HG03196 (cell line): ENCODE results near the gene PLEKHM2.

Experiments
- ATAC-seq: cut with Tn5 transposase; IDR thresholded peaks from one replicate; pipeline ENCODE4 v1.9.1; 2021; ENCODE audit not compliant: unreplicated experiment

Gene PLEKHM2

DNA sequence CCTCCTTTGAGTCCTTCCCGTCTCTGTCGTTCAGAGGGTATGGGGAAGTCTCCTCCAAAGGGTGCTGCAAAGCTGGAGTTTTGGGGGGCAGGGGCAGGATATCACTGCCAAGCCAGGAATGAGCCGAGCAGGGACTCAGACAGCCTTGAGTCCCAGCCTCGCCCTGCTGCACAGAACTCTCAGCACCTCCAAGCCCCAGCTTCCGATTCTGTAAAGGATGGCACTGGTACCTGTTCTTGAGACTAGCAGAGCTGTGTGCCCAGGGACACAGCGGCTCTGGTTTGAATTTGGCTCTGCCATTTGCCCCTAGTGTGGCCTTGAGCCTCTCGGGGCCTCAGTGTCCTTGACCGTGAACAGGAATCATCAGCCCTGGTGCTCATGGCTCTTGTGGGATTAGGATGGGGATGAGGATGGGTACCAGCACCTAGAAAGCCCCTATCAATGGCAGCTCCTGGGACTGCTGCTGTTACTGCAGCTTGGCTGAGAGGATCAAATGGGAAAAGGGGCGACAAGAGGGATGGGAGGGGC, 73.0 kb downstream of the PLEKHM2 start:
- no peak for ATAC-seq

DNA sequence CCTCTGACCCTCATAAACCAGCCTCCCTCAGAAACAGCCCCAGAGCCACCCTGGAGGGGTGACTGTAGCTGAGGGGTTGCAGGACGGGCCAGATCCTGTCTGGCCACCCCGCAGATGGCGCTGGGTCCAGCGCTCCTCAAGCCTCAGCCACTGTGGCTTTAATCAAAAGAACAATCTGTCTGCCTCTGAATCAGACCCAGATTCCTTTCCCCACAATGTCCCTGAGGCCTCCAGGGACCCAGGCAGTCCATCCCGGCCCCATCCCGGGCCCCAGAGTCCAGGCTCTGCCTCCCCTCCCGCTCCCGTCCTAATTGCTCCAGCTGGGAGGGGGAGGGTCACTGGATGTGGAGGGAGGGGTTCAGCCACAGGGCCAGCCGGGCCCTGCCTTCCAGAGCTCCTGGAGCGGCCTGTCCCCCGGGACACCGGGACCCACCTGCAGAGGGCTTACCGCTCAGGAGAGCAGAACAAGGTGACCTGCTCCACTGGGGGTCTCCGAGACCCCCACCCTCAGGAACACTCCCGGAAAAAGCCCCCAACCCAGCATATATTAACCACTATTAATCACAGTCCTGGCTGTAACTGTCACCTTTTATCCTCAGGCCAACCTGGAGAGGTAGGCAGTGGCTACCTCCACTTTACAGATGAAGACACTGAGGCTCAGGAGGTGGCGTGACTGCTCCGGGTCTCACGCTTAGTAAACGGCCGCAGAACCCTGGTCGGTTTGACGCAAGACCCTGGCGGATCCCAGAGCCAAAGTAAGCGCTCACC, 73.6 kb downstream of the PLEKHM2 start:
- ATAC-seq, result no peak

DNA sequence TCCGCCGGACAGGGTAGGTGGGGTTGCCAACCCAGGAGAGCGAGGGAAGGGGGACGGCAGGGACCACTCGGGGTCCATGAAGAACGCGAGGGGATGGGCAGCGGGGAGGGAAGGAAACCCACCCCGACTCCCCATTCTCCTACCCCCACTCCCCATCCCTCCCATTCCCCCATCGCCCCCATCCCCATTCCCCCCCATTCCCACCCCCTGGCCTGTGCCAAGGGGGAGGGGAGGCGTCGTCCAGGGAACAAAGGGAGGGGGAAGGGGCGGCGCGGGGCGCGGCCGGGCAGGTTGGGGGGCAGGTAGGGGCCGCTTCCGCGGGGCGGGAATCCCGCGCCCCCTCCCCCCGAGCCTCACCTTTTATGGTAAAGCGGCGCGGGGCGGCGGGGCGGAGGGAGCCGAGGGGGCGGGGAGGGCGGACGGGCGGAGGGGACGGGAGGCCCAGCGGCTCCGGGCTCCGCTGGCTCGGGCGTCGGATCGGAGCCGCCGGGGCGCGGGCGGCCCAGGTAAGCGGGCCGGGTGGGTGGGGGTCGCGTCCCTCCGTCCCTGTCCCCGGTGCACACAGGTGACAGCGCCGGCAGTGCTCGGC, 74.3 kb downstream of the PLEKHM2 start, which contains the start of gene FBLIM1:
Gene FBLIM1 (plus strand): TSS at position 453 of the 589 bp plus-strand sequence. CDS start 6,189 bp downstream, outside the sequence.
- ATAC-seq, result no peak

DNA sequence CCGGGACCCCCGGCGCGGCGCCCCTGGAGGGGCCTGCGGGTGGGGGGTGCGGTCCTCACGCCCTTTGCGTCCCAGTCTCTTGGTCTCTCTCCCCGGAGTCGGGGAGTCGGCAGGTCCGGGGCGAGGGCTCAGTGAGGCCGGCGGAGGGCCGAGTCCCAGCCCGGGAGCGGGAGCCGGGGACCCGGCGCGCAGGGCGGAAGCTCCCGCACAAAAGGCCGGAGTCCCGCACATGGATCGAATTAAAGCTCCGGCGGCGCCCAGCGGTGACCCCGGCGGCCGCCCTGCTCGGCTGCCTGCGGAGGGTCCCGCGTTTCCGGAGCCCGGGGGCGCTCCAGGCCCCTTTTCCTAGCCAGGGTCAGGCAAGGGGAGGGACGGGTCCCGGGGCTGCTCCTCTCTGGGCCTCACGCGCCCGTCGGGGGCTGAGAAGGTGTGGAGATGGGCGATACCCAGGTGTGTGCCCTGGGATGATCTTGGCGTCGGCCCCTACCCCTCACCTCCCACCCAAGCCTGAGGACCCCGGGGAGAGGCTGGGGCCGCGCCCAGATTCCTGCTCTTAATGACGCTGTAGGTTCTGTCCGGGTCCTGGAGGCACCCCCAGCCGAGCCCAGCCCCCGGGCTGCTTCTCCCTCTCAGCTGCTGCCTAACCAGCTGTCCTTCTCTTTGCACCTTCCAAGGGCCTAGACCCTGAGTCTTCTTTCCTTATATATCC, 75.0 kb downstream of the PLEKHM2 start:
- ATAC-seq, result no peak

DNA sequence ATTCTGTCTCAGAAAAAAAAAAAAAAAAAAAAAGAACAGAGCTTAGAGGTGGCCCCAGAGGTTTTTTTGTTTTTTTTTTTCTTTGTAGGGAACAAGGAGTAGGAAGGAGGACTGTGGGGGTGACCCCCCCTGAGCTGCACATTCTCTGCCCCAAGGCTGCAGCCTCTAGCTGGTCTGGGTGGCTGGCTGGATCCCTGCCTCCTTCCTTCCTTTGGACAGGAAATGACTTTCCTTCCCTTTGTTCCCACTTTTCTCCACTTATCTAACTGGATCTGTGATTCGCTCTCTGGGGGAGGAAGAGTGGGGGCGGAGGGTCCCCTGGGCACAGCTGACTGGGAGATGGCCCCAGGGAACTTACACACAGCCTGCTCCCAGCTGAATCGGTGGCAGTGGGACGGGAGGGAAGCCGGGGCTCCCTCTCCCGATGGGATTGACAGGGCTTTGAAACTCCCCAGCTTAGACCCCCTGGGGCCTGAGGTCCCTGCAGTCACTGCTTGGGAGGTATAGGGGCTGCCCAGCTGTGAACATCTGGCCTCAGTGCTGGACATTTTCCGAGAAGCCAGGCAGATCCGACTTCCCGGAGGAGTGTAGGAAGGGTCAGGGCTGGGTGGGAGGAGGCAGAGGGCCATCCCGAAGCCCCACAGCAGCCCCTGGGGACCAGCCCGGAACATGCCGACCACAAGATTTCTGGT, 76.5 kb downstream of the PLEKHM2 start:
- ATAC-seq, result no peak

DNA sequence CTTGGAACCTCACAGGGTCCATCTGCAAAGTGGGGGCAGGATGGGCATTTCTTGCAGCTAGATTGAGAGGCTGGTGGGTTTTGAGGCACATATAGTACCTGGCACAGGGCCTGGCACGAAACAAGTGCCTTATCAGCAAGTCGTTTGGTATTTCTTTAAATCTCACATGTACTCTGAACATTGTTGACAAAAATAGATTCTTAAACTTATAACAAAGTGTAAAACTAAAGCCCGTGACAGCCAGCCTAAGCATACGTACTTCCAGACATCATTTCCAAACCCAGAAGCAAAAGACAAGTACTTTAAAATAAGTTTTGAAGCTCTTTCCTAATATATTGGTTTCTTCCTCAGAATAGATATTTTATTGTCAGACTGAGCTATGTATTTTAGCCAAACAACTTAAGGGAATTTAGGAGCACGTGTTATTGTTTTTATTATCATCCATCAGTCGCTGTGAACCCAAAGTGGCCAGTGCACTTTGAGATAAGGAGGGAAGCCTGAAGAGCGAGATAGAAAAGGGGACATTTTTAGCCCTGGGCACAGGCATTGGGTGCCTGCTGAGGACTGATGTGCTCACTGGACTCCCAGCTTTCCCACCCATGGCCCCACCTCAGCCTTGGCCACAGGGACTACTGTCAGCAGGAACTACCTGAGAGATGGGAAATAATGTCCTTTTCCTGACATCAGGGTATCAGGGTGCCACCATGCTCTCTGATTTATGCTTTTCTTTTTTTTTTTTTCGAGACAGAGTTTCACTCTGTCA, 77.4 kb downstream of the PLEKHM2 start:
- no peak for ATAC-seq

DNA sequence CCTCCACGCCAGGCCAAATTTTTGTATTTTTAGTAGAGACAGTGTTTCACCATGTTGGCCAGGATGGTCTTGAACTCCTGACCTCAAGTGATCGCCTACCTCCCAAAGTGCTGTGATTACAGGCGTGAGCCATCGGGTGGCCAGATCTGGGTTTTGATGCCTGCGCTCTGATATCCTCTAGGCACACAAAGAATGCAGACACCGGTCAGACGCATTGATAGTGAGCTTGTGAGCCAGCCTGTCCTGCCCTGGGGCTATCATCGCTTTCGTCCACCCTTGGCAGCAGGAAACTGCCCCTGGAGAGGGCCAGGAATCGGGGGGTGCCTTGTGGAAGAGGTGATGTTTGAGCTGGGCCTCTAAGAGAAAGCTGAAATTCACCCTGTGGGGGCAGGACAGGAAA, 78.4 kb downstream of the PLEKHM2 start:
- no peak for ATAC-seq

DNA sequence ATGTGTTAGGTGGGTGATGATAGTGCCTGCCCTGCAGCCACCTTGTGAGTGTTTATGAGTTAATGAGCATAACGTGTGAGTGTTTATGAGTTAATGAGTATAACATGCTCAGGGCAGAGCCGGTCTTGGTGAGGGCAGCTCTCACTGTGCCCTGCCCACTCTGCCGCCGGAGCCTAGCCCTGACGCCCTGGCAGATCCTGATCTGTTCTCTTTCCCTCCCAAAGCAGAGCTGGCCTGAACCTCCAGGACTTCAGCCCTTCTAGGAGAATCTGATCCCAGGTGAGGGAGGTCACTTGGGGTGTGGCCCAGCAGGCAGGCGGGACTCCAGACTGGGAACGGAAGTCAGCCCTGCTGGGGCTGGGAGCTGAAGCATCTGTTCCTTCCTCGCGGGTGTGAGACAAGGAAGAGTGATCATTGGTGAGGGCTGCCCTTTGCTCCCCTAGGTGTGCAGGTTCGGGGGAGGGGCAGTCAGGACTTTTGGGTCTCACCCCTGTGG, 80.2 kb downstream of the PLEKHM2 start:
- no peak for ATAC-seq

DNA sequence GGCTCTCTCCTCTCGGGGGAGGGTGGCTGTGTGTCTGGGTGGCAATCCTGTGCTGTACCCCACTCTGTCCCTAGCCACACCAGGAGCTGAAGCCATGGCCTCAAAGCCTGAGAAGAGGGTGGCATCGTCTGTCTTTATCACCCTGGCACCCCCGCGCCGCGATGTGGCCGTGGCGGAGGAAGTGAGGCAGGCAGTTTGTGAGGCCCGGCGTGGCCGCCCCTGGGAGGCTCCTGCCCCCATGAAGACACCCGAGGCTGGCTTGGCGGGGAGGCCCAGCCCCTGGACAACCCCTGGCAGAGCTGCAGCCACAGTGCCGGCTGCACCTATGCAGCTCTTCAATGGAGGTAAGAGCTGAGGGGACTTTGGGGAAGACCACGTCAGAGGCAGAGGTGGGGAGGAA, 80.8 kb downstream of the PLEKHM2 start:
- ATAC-seq, result no peak

DNA sequence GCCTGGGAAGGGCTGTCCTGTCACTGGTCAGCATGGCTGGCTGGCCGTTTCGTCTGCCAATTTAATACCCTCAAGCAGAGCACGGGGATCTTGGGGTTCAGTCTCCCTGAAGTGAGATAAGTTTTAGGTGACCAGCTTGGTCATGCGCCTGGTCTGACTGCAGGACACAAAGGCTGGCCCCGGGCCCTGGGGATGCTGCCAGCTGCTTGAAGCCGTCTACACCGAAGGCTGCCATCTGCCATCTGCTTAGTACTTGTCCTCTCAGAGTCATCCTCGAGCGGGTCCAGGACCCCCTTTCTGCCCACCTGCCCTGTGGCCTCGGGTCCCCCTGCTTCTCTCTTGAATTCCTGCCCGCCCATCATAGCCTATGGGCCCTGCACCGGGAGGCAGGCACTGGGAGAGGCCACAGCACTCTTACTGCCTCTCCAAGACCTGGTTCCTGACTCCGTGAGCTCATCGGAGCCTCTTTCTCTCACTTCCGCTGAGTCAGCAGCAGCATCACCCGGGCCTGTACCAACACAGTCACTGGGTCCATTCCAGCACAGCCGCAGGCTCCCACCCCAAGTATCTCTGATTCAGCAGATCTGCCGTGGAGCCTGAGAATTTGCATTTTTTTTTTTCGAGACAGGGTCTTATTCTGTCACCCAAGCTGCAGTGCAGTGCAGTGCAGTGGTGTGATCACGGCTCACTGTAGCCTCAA, 81.5 kb downstream of the PLEKHM2 start:
- ATAC-seq, result no peak

DNA sequence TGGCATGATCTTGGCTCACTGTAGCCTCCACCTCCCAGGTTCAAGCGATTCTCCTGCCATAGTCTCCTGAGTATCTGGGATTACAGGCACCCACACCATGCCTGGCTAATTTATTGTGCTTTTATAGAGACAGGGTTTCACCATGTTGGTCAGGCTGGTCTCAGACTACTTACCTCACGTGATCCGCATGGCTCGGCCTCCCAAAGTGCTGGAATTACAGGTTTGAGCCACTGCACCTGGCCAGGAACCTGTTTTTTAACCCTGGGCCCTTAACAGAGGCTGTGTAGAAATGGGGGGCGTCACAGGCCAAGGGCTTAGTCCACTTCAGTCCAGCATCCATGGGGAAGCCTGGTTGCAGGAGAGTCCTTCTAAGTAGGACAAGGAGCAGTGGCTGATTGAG, 83.8 kb downstream of the PLEKHM2 start:
- ATAC-seq, result no peak

DNA sequence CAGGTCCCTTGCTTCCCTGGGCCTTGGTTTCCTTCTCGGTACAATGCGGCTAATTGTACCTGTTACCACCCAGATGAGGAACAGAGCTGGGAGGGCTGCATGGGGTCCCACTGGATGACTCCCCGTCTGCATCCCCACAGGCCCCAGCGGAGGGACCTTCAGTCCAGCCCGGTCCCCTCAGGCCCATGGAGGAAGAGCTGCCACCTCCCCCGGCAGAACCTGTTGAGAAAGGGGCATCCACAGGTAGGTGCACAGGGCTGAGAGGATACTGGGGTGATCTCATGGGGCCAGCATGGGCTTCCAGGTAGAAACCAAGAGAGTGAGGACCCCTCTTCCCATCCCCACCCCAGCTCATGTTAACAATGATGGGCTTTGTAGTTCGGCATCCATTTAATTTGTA, 84.3 kb downstream of the PLEKHM2 start:
- no peak for ATAC-seq

DNA sequence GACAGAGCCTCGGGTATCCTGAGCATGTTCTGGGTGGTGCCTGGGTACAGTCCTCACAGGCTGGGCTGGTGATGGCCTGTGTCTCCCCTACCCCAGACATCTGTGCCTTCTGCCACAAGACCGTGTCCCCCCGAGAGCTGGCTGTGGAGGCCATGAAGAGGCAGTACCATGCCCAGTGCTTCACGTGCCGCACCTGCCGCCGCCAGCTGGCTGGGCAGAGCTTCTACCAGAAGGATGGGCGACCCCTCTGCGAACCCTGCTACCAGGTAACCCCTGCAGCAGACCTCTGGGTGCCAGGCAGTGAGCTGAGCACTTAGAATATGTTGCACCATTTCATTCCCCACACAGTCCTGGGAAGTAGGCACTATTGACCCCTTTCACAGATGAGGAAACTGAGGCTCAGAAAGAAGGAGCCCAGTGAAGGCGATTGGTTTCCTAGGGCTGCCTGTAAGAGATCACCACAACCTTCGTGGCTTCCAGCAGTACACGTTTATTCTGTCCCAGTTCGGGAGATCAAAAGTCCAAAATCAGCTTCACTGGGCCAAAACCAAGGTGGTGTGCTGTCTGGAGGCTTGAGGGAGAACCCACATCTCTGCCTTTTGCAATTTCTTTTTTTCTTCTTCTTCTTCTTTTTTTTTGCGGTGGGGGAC, 86.3 kb downstream of the PLEKHM2 start:
- no peak for ATAC-seq

DNA sequence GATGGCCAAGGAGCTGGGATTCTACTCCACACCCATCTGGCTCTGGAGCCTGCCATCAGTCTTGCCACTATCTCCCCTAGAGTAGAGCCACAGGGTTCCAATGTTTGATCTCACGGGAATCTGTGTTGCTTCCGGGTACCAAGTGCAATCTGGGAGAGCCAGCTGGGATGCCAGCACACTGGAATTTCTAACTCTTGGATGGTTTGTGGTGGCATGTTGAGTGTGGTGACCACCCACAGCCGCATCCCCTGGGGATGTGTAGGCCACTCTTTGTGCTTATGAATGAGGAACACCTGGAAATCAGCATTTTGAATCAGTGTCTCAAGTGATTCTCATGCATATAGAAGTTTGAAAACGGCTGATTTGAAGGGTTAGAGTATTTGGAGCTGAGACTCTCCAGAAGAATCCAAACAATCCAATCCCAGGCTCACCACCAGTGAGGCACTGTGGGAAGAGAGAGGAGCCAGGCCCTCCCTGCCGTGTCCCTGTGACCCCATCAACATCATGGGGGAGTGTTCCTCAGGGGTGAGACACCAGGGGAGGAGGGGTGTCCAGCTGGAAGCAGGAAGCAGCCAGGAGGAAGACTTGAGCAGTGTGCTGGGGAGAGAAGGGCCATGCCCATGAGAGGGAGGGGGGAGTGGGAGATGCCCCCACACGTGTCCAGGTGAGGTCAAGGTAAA, 87.9 kb downstream of the PLEKHM2 start:
- ATAC-seq, result no peak

DNA sequence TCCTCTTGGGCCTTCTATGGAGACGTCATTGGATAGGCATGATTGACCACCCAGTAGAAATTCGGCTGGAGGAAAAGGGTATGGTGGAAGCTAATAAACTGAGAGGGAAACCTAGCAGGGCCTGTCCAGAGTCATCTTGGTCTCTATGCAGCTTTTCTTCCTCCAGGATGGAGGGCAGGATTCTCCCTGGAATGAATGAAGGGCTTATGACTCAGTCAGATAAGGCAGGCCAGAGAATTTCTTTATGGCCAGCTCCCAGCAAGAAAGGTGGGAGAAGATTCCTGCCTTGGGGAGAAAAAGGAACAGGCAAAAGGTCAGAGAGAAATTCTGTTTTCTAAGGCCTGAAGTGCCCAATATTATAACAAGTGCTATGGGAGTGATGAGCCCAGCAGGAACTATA, 91.6 kb downstream of the PLEKHM2 start:
- no peak for ATAC-seq

DNA sequence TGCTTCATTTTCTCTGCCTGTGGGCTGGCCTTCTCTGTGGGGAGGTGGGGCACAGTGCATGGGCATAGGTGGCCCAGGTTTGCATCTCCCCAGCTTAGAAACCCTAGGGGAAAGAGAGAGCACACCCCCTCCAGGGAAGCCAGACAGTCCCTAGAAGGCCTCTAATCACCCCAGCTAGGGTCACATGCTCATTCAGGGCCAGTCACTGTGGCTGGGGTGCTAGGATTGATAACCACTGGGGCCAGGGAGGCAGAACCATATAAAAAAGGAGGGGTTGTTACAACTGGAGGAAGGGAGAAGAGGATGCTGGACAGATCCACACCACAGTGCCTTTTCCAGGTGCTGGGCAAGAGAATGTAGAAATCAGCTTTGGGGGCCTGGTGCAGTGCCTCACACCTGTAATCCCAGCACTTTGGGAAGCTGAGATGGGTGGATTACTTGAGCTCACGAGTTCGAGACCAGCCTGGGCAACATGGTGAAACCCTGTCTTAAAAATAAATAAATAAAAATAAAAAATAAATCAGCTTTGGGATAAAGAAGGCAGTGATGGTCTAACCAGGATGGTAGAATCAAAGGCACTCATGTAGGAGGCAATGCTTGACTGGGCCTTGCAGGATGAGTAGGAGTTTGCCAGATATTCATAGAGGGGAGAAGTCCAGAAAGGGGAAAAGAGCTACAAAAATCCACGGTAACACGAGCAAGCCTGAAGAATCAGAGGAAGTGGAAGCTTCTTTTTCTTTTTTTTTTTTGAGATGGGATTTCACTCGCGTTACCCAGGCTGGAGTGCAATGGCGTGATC, 94.0 kb downstream of the PLEKHM2 start:
- ATAC-seq, result no peak
